Measurements from ENCODE around the gene RPGRIP1L.

RPGRIP1L gene

GRCh38 chr16:53605831-53606400, 97.7 kb downstream of the RPGRIP1L start:
- H3K4me3 ChIP-seq (ENCODE audit: low read depth, low read length): no peak overlapping the region
- TF ChIP-seq, protein P1, sequence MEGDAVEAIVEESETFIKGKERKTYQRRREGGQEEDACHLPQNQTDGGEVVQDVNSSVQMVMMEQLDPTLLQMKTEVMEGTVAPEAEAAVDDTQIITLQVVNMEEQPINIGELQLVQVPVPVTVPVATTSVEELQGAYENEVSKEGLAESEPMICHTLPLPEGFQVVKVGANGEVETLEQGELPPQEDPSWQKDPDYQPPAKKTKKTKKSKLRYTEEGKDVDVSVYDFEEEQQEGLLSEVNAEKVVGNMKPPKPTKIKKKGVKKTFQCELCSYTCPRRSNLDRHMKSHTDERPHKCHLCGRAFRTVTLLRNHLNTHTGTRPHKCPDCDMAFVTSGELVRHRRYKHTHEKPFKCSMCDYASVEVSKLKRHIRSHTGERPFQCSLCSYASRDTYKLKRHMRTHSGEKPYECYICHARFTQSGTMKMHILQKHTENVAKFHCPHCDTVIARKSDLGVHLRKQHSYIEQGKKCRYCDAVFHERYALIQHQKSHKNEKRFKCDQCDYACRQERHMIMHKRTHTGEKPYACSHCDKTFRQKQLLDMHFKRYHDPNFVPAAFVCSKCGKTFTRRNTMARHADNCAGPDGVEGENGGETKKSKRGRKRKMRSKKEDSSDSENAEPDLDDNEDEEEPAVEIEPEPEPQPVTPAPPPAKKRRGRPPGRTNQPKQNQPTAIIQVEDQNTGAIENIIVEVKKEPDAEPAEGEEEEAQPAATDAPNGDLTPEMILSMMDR (IDR thresholded peaks at IDR 0.05; ENCODE audit: low read depth, low read length): no peak

GRCh38 chr16:53605356-53605755, 98.3 kb downstream of the RPGRIP1L start:
- TF ChIP-seq, protein P1 (IDR thresholded peaks at IDR 0.05; ENCODE audit: low read depth, low read length): no peak
- H3K4me3 ChIP-seq (ENCODE audit: low read depth, low read length): no peak overlapping the region

DNA sequence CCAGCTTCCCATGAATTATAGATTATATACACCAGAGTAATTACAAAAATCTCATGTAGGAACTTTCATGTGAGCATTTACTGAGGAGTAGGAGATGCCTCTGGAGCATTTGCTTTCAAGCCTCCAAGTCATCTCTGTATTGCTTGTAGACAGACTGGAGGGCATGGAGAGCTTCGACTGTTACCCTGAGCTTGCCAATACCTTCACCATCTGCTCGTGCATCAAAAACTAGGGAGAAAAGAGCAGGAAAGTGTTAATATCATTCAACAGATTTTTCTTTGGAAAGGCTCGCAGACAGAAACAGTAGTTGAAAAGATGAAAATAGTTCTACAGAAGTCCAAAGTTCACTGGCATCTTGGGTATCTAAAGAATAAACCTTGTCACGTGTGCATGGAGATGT, 101.7 kb downstream of the RPGRIP1L start:
- TF ChIP-seq, protein P1 (IDR thresholded peaks at IDR 0.05; ENCODE audit: low read depth, low read length): no peak
- no peak overlapping the region for H3K4me3 ChIP-seq (ENCODE audit: low read depth, low read length)

DNA sequence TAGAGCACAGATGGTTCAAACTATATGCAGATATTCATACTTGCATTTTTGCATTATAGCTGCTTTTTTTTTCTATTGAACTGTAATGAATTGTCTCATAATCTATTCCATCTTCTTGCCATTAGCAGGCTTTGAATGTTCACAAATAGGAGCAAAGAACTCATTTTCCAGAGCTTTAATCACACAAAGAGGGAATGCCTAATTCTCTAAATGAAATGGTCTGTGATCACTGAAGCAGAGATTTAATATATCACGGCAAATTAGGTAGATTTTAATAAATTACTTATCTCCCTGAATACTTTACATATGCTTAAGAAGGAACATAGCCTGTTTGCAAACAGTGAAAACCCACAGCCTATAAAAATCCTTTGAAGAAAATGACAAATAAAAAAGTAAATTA, 103.0 kb downstream of the RPGRIP1L start:
- no peak overlapping the region for H3K4me3 ChIP-seq (ENCODE audit: low read depth, low read length)
- TF ChIP-seq, protein P1 (IDR thresholded peaks at IDR 0.05; ENCODE audit: low read depth, low read length): no peak

- TF ChIP-seq, protein P1 (IDR thresholded peaks at IDR 0.05; ENCODE audit: low read depth, low read length): no peak
- no peak overlapping the region for H3K4me3 ChIP-seq (ENCODE audit: low read depth, low read length)
Measured at GRCh38 chr16:53600126-53600525, 103.5 kb downstream of the RPGRIP1L start.

GRCh38 chr16:53599548-53599947, 104.1 kb downstream of the RPGRIP1L start:
- TF ChIP-seq, protein P1 (IDR thresholded peaks at IDR 0.05; ENCODE audit: low read depth, low read length): no peak
- H3K4me3 ChIP-seq (ENCODE audit: low read depth, low read length): no peak overlapping the region

DNA sequence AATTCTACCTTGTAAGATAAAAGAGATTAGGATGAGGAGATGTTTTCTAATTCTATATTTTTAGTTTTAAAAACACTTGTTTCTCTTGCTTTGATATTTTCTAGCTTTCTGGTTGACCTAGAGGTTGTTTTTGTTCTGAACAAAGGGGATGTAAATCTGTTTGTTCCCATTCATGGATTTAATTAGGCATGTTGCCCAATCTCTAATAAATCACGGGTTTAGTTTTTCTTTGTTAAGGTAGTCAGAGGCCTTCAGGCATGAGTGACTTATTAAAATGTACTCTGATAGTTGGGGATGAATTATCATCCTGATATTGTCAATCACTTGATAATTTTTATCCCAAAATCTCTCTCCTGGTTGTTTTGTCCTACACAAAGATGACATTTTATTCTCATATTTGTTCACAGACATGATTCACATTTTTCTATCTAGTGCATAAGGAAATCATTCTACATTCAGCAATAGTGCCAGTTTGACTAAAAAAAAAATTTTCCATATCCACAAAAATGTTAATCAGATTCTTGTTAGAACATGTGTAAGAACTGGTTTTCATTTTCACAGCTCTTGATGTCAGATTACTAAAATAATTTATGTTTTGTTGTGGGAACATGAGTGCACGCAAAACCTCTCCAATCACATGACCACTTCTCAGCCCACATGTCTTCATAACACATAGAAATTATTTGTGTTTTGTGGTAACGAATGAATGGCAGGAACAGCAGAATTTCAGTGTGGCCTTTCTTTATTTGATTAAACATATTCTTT, 105.0 kb downstream of the RPGRIP1L start:
- TF ChIP-seq, protein P1 (IDR thresholded peaks at IDR 0.05; ENCODE audit: low read depth, low read length): no peak
- no peak overlapping the region for H3K4me3 ChIP-seq (ENCODE audit: low read depth, low read length)
